Measurements from ENCODE around the gene BSDC1.
A peak's percentile ranks its signal among the peaks of the same experiment; 100 is the strongest.

The BSDC1 gene

DNA sequence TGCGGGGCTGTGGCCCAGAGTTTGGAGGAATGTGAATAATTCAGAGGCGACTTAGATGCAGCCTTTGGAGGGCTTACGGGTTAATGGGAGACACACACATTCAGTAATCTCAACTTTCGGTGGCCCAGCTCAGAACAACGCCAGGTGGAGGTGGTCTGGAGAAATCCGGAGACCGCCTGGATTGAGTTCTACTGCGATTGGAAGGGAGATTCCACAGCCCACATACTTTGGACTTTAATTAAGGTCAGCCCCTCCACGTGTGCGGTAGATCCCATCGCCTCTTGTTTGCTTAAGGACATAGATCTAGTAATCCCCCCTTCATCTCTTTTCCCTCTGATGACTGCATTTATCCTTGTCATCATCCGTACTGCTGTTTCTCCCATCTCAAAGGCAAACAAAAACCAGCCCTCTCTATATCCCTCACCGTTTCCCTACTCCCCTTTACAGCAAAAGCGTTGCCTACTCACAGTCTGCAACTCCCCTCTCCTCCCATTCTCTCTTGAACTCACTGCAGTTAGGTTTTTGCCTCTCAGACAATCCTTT is 720 bp upstream of the BSDC1 start:
- no peak for DNase-seq
- H3K27ac ChIP-seq (ENCODE audit: insufficient read depth, low read length, poor library complexity, severe bottlenecking), result peak overlapping the region; percentile 94
- no peaks in the 10 kb centered on the region for H3K9me3 ChIP-seq (ENCODE audit: control insufficient read depth, low read length)
- H3K4me1 ChIP-seq (ENCODE audit: control insufficient read depth, insufficient read depth, low read length, poor library complexity, severe bottlenecking), result peaks cover 15% of the 10 kb centered on the region
- no peaks in the 10 kb centered on the region for H3K27me3 ChIP-seq (replicated peaks; ENCODE audit: control insufficient read depth, insufficient read depth, low read length, poor library complexity, severe bottlenecking)
- H3K4me3 ChIP-seq (ENCODE audit: insufficient read depth, low read depth, low read length, poor library complexity, severe bottlenecking), result peak overlapping the region; percentile 76
- peaks cover 15% of the 10 kb centered on the region for H3K36me3 ChIP-seq (ENCODE audit: control insufficient read depth, insufficient read depth, low read length)

DNA sequence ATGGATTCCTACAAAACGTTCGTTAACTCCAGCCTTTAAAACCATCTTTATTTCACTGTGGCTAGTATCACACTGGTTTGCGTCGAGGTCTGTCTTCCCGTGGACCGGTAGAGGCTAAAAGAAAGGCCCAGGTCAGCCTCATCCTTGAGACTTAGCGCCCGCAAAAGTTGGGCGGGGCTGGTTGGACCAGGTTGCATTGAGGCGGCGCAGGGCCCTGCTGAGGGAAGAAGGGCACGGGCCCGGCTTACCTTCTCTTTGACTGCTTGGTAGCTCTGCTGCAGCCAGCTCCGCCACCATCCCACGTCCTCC is 455 bp downstream of the BSDC1 start:
- Histone ChIP-seq H3K36me3 (ENCODE audit: control insufficient read depth, insufficient read depth, low read length) (peaks cover 22% of the 10 kb centered on the region), H3K27me3 (replicated peaks; ENCODE audit: control insufficient read depth, insufficient read depth, low read length, poor library complexity, severe bottlenecking) (no peaks in the 10 kb centered on the region), H3K9me3 (ENCODE audit: control insufficient read depth, low read length) (no peaks in the 10 kb centered on the region), H3K4me1 (ENCODE audit: control insufficient read depth, insufficient read depth, low read length, poor library complexity, severe bottlenecking) (peaks cover 15% of the 10 kb centered on the region), H3K27ac (ENCODE audit: insufficient read depth, low read length, poor library complexity, severe bottlenecking) (peak overlapping the region; percentile 94), H3K4me3 (ENCODE audit: insufficient read depth, low read depth, low read length, poor library complexity, severe bottlenecking) (peak overlapping the region; percentile 76)
- no peak for DNase-seq

GRCh38 chr1:32393136-32393535 is 1.1 kb downstream of the BSDC1 start:
- Histone ChIP-seq H3K9me3 (ENCODE audit: control insufficient read depth, low read length) (no peaks in the 10 kb centered on the region), H3K4me3 (ENCODE audit: insufficient read depth, low read depth, low read length, poor library complexity, severe bottlenecking) (peak overlapping the region; percentile 76), H3K4me1 (ENCODE audit: control insufficient read depth, insufficient read depth, low read length, poor library complexity, severe bottlenecking) (peaks cover 15% of the 10 kb centered on the region), H3K27me3 (replicated peaks; ENCODE audit: control insufficient read depth, insufficient read depth, low read length, poor library complexity, severe bottlenecking) (no peaks in the 10 kb centered on the region), H3K36me3 (ENCODE audit: control insufficient read depth, insufficient read depth, low read length) (peaks cover 26% of the 10 kb centered on the region), H3K27ac (ENCODE audit: insufficient read depth, low read length, poor library complexity, severe bottlenecking) (peak overlapping the region; percentile 94)
- DNase-seq, result no peak

- Histone ChIP-seq H3K9me3 (ENCODE audit: control insufficient read depth, low read length) (no peaks in the 10 kb centered on the region), H3K27me3 (replicated peaks; ENCODE audit: control insufficient read depth, insufficient read depth, low read length, poor library complexity, severe bottlenecking) (no peaks in the 10 kb centered on the region), H3K27ac (ENCODE audit: insufficient read depth, low read length, poor library complexity, severe bottlenecking) (no peak overlapping the region), H3K4me3 (ENCODE audit: insufficient read depth, low read depth, low read length, poor library complexity, severe bottlenecking) (no peak overlapping the region), H3K36me3 (ENCODE audit: control insufficient read depth, insufficient read depth, low read length) (peaks cover 32% of the 10 kb centered on the region), H3K4me1 (ENCODE audit: control insufficient read depth, insufficient read depth, low read length, poor library complexity, severe bottlenecking) (peaks cover 15% of the 10 kb centered on the region)
- DNase-seq, result no peak
Observed at GRCh38 chr1:32392325-32392724, 1.9 kb downstream of the BSDC1 start.

DNA sequence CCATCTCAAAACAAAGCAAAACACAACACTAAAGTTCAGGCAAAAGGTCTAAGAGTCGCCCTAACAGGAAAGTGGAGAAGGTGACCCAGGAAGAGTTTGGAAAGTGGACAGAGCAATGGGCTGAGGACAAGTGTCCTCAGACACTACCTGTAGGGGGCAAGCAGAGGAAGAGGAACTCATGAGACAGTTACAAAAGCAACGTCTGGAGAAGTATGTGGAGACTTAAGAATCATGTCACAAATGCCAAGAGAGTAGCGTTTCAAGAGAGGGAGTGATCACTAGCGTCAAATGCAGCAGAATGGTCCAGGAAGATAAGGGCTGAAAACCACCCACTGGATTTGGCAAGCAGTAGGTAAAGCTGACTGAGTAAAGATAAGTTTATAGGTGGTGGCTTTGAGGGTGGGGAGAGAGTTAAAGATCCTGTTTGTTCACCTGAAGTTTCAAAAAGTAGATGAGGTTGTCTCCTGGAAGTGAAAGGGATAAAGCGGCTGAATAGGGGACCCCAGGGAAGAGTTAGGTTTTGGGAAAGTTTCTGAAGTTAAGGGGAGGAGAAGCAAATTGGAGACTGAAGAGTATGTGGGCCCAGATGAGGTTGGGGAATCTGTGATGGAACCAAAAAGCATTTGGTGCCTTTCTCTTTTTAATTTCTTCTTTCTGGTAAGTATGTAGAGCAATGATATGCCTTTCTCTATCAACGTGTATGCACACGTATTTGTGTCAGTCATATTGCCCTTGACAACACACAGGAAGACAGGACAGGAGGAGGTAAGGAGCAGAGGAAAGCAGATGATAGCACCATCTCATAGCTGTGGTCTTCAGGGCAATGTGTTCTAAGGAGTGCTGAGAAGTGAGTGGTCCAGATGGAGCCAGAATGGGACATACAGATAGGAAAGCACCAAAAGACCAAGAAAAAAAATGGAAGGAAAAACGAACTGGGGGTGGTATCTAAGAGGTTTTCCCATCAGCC is 3.1 kb downstream of the BSDC1 start:
- DNase-seq, result no peak
- no peaks in the 10 kb centered on the region for H3K27me3 ChIP-seq (replicated peaks; ENCODE audit: control insufficient read depth, insufficient read depth, low read length, poor library complexity, severe bottlenecking)
- H3K36me3 ChIP-seq (ENCODE audit: control insufficient read depth, insufficient read depth, low read length), result peaks cover 39% of the 10 kb centered on the region
- H3K27ac ChIP-seq (ENCODE audit: insufficient read depth, low read length, poor library complexity, severe bottlenecking), result no peak overlapping the region
- no peaks in the 10 kb centered on the region for H3K9me3 ChIP-seq (ENCODE audit: control insufficient read depth, low read length)
- H3K4me1 ChIP-seq (ENCODE audit: control insufficient read depth, insufficient read depth, low read length, poor library complexity, severe bottlenecking), result peaks cover 15% of the 10 kb centered on the region
- no peak overlapping the region for H3K4me3 ChIP-seq (ENCODE audit: insufficient read depth, low read depth, low read length, poor library complexity, severe bottlenecking)

GRCh38 chr1:32388641-32389040 is 5.6 kb downstream of the BSDC1 start:
- Histone ChIP-seq H3K27ac (ENCODE audit: insufficient read depth, low read length, poor library complexity, severe bottlenecking) (no peak overlapping the region), H3K27me3 (replicated peaks; ENCODE audit: control insufficient read depth, insufficient read depth, low read length, poor library complexity, severe bottlenecking) (no peaks in the 10 kb centered on the region), H3K36me3 (ENCODE audit: control insufficient read depth, insufficient read depth, low read length) (peaks cover 61% of the 10 kb centered on the region), H3K4me1 (ENCODE audit: control insufficient read depth, insufficient read depth, low read length, poor library complexity, severe bottlenecking) (peaks cover 8% of the 10 kb centered on the region), H3K4me3 (ENCODE audit: insufficient read depth, low read depth, low read length, poor library complexity, severe bottlenecking) (no peak overlapping the region), H3K9me3 (ENCODE audit: control insufficient read depth, low read length) (no peaks in the 10 kb centered on the region)
- no peak for DNase-seq

GRCh38 chr1:32386676-32387392 is 7.4 kb downstream of the BSDC1 start:
- Histone ChIP-seq H3K4me3 (ENCODE audit: insufficient read depth, low read depth, low read length, poor library complexity, severe bottlenecking) (no peak overlapping the region), H3K27ac (ENCODE audit: insufficient read depth, low read length, poor library complexity, severe bottlenecking) (no peak overlapping the region), H3K27me3 (replicated peaks; ENCODE audit: control insufficient read depth, insufficient read depth, low read length, poor library complexity, severe bottlenecking) (no peaks in the 10 kb centered on the region), H3K9me3 (ENCODE audit: control insufficient read depth, low read length) (no peaks in the 10 kb centered on the region), H3K36me3 (ENCODE audit: control insufficient read depth, insufficient read depth, low read length) (peaks cover 79% of the 10 kb centered on the region), H3K4me1 (ENCODE audit: control insufficient read depth, insufficient read depth, low read length, poor library complexity, severe bottlenecking) (no peaks in the 10 kb centered on the region)
- no peak for DNase-seq

DNA sequence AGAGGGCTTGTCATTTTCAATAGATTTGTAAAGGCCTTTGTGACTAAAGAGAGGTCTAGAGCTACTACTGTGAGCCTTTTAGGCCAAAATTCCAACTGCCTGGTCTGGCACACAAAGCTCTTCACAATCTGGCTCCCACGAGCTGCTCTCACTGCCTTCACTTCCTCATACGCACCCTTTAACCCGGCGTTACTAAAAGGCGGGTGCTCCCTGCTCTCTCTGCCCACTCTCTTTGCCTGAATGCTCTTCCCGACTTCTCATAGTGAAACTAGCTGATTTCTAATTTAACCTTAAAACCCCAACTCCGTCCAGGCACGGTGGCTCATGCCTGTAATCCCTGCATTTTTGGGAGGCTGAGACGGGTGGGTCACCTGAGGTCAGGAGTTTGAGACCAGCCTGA is 14.2 kb downstream of the BSDC1 start:
- Histone ChIP-seq H3K4me3 (ENCODE audit: insufficient read depth, low read depth, low read length, poor library complexity, severe bottlenecking) (no peak overlapping the region), H3K9me3 (ENCODE audit: control insufficient read depth, low read length) (no peaks in the 10 kb centered on the region), H3K27me3 (replicated peaks; ENCODE audit: control insufficient read depth, insufficient read depth, low read length, poor library complexity, severe bottlenecking) (no peaks in the 10 kb centered on the region), H3K4me1 (ENCODE audit: control insufficient read depth, insufficient read depth, low read length, poor library complexity, severe bottlenecking) (no peaks in the 10 kb centered on the region), H3K36me3 (ENCODE audit: control insufficient read depth, insufficient read depth, low read length) (peaks cover 92% of the 10 kb centered on the region), H3K27ac (ENCODE audit: insufficient read depth, low read length, poor library complexity, severe bottlenecking) (no peak overlapping the region)
- DNase-seq, result no peak

DNA sequence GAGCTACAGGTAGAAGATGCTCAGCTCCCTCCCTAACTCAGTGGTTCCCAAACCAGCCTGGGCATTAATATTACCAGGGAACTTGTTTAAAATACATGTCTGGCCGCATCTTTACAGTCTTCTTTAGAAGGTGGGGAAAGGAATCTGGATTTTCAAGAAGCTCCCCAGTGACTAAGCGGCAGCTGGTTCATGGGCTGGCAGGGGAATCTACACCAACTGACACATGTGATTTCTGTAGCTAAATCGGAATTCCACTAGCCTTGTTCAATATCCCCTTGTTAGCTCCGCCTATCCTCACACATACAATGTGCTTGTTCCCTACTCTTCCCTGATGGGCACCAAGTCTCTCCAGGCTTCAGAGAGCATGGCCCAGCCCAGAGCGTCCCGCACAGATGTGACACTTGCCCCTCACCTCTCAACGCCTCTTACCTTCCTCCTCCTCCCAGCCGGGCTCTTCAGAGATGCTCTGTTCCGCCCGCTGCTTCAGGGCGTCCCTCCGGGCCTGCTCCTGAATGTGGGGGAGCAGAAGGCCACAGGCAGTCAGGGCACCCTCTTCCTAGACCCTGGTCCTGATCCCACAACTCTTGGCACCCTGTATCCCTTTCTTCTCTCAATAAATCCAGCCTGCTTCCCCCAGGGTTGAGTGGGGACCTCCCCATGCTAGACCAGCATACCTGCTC is 16.6 kb downstream of the BSDC1 start:
- no peak for DNase-seq
- Histone ChIP-seq H3K36me3 (ENCODE audit: control insufficient read depth, insufficient read depth, low read length) (peaks cover 88% of the 10 kb centered on the region), H3K4me1 (ENCODE audit: control insufficient read depth, insufficient read depth, low read length, poor library complexity, severe bottlenecking) (peaks cover under 1% of the 10 kb centered on the region), H3K27ac (ENCODE audit: insufficient read depth, low read length, poor library complexity, severe bottlenecking) (no peak overlapping the region), H3K27me3 (replicated peaks; ENCODE audit: control insufficient read depth, insufficient read depth, low read length, poor library complexity, severe bottlenecking) (no peaks in the 10 kb centered on the region), H3K4me3 (ENCODE audit: insufficient read depth, low read depth, low read length, poor library complexity, severe bottlenecking) (no peak overlapping the region), H3K9me3 (ENCODE audit: control insufficient read depth, low read length) (no peaks in the 10 kb centered on the region)
